Mesodermal cell (in vitro differentiated cells): Measurements from ENCODE around the gene CSF2RB. TPM values are rescaled to one million over a fixed set of nuclear protein-coding genes. Genes with fewer than 3 reads are reported as not detected.
A peak's percentile ranks its signal among the peaks of the same experiment; 100 is the strongest.

Experiments used
- H3K27ac ChIP-seq: 2 replicates; pipeline ENCODE4 v1.7.0; 2013; ENCODE audit warnings: mild to moderate bottlenecking, low read depth, low read length, moderate library complexity; ENCODE audit not compliant: severe bottlenecking
- H3K36me3 ChIP-seq: 2 replicates; pipeline ENCODE4 v1.7.1; 2013; ENCODE audit warnings: mild to moderate bottlenecking, low read length, moderate library complexity; ENCODE audit not compliant: control insufficient read depth, insufficient read depth
- H3K4me1 ChIP-seq: one replicate; pipeline ENCODE4 v1.7.1; 2013; ENCODE audit warnings: mild to moderate bottlenecking, low read length; ENCODE audit not compliant: insufficient read depth, control insufficient read depth, poor library complexity, severe bottlenecking
- H3K4me3 ChIP-seq: 2 replicates; pipeline ENCODE4 v1.7.0; 2013; ENCODE audit warnings: low read length, control low read depth, mild to moderate bottlenecking; ENCODE audit not compliant: insufficient read depth, poor library complexity, severe bottlenecking; ENCODE audit errors: extremely low read depth
- H3K9me3 ChIP-seq: 2 replicates; pipeline ENCODE4 v1.7.1; 2013; ENCODE audit warnings: mild to moderate bottlenecking, low read length, moderate library complexity; ENCODE audit not compliant: control insufficient read depth
- WGBS, 2 experiments: methylation state at CpG; one replicate each; pipeline ENCODE4 v1.1.5; 2013; ENCODE audit warnings: missing lambda C conversion rate in 2 of 2; ENCODE audit not compliant: insufficient coverage in 2 of 2; 5-methylcytosine and 5-hydroxymethylcytosine counted together
- polyA plus RNA-seq, 2 experiments: library from polyadenylated mRNA; stranded (reverse); fragments of 50-300 nt; gene quantifications; one replicate each; pipeline ENCODE4 v1.2.3, GENCODE V29; 2013

The CSF2RB gene
- polyA plus RNA-seq (2013, experiment 1 of 2): 1.3 TPM
- polyA plus RNA-seq (2013, experiment 2 of 2): 0.76 TPM

- WGBS, 2 experiments: 88% methylated on average over 12 to 15 of the region's 18 CpGs
- H3K27ac ChIP-seq: peak within 1 kb of the TSS; percentile 32
Measured at GRCh38 chr22:36913427-36914389, at the start of gene CSF2RB. Gene CSF2RB, plus strand, starts transcription at chr22:36913628. Its CDS starts 8,580 bp downstream, at chr22:36922208.

GRCh38 chr22:36863979-36864378 lies 49.4 kb upstream of the CSF2RB start:
- Histone ChIP-seq H3K27ac (no peak overlapping the region), H3K4me1 (peaks cover 4% of the 10 kb centered on the region), H3K4me3 (no peak overlapping the region), H3K9me3 (no peaks in the 10 kb centered on the region), H3K36me3 (no peaks in the 10 kb centered on the region)
- 81 to 90% methylated on average over 4 to 6 of the region's 6 CpGs for WGBS, 2 experiments

More at GRCh38 chr22:36913427-36914389, at the start of gene CSF2RB:
- Histone ChIP-seq H3K36me3 (no peaks in the 10 kb centered on the region), H3K4me1 (peaks cover 14% of the 10 kb centered on the region), H3K4me3 (no peak within 1 kb of the TSS), H3K9me3 (no peaks in the 10 kb centered on the region)

- Histone ChIP-seq H3K4me3 (no peak overlapping the region), H3K4me1 (peaks cover 4% of the 10 kb centered on the region), H3K9me3 (no peaks in the 10 kb centered on the region), H3K27ac (no peak overlapping the region), H3K36me3 (no peaks in the 10 kb centered on the region)
- 90 to 95% methylated on average over 13 to 14 of the region's 14 CpGs for WGBS, 2 experiments
Measured at GRCh38 chr22:36864454-36865215, 48.8 kb upstream of the CSF2RB start.

- Histone ChIP-seq H3K4me3 (no peak overlapping the region), H3K4me1 (peaks cover 4% of the 10 kb centered on the region), H3K27ac (no peak overlapping the region), H3K9me3 (no peaks in the 10 kb centered on the region), H3K36me3 (no peaks in the 10 kb centered on the region)
- WGBS, 2 experiments: 20 to 32% methylated on average over 12 to 13 of the region's 13 CpGs
Measured at GRCh38 chr22:36865346-36865745, 48.1 kb upstream of the CSF2RB start.

GRCh38 chr22:36867695-36868094 lies 45.7 kb upstream of the CSF2RB start:
- no peaks in the 10 kb centered on the region for H3K9me3 ChIP-seq
- H3K27ac ChIP-seq: no peak overlapping the region
- 87 to 90% methylated on average over 4 to 5 of the region's 5 CpGs for WGBS, 2 experiments
- H3K4me3 ChIP-seq: no peak overlapping the region
- H3K4me1 ChIP-seq: peaks cover 4% of the 10 kb centered on the region
- H3K36me3 ChIP-seq: no peaks in the 10 kb centered on the region

- H3K4me3 ChIP-seq: no peak overlapping the region
- H3K4me1 ChIP-seq: peaks cover 4% of the 10 kb centered on the region
- H3K27ac ChIP-seq: no peak overlapping the region
- no peaks in the 10 kb centered on the region for H3K36me3 ChIP-seq
- 29 to 50% methylated on average over 1 to 2 of the region's 5 CpGs for WGBS, 2 experiments
- no peaks in the 10 kb centered on the region for H3K9me3 ChIP-seq
Measured at GRCh38 chr22:36868546-36869181, 44.8 kb upstream of the CSF2RB start.

- no peaks in the 10 kb centered on the region for H3K9me3 ChIP-seq
- no peak overlapping the region for H3K27ac ChIP-seq
- 84 to 87% methylated on average over 12 to 13 of the region's 14 CpGs for WGBS, 2 experiments
- H3K36me3 ChIP-seq: no peaks in the 10 kb centered on the region
- H3K4me1 ChIP-seq: peaks cover 1% of the 10 kb centered on the region
- H3K4me3 ChIP-seq: no peak overlapping the region
Measured at GRCh38 chr22:36870250-36870649, 43.2 kb upstream of the CSF2RB start.

GRCh38 chr22:36871669-36872081 lies 41.8 kb upstream of the CSF2RB start:
- H3K27ac ChIP-seq: no peak overlapping the region
- no peaks in the 10 kb centered on the region for H3K36me3 ChIP-seq
- H3K4me3 ChIP-seq: no peak overlapping the region
- no peaks in the 10 kb centered on the region for H3K4me1 ChIP-seq
- no peaks in the 10 kb centered on the region for H3K9me3 ChIP-seq
- WGBS, 2 experiments: 62 to 73% methylated on average over 9 to 11 of the region's 11 CpGs

GRCh38 chr22:36872084-36872483 lies 41.3 kb upstream of the CSF2RB start:
- H3K4me3 ChIP-seq: no peak overlapping the region
- H3K27ac ChIP-seq: no peak overlapping the region
- no peaks in the 10 kb centered on the region for H3K36me3 ChIP-seq
- H3K9me3 ChIP-seq: no peaks in the 10 kb centered on the region
- WGBS, 2 experiments: 100% methylated on average over 1 to 2 of the region's 3 CpGs
- no peaks in the 10 kb centered on the region for H3K4me1 ChIP-seq

GRCh38 chr22:36872866-36873498 lies 40.4 kb upstream of the CSF2RB start:
- no peaks in the 10 kb centered on the region for H3K36me3 ChIP-seq
- H3K4me1 ChIP-seq: no peaks in the 10 kb centered on the region
- no peaks in the 10 kb centered on the region for H3K9me3 ChIP-seq
- WGBS, 2 experiments: 95 to 98% methylated on average over 2 of the region's 2 CpGs
- no peak overlapping the region for H3K27ac ChIP-seq
- no peak overlapping the region for H3K4me3 ChIP-seq
